BJ (cell line): ENCODE data around the gene NCF2. TPM values are rescaled to one million over a fixed set of nuclear protein-coding genes. Genes with fewer than 3 reads are reported as not detected.

Experiments used
- CTCF ChIA-PET: fragments of 350-600 bp; formaldehyde crosslinking; extraction: SDS; loops from one replicate; lab custom pipeline; 2021; ENCODE audit warnings: antibody characterized with exemption, inconsistent platforms; lab: Yijun Ruan, JAX
- POLR2A ChIA-PET: fragments of 300-600 bp; sonication (Branson Sonifier 250); formaldehyde crosslinking; extraction: SDS; loops from one replicate; lab custom pipeline; 2021; ENCODE audit warnings: antibody characterized with exemption; lab: Charles Lee
- DNase-seq: peaks from one replicate; pipeline ENCODE4 v3.0.0-alpha.2; 2011; ENCODE audit warnings: low read depth
- H3K27me3 ChIP-seq: 2 replicates; pipeline ENCODE4 v1.6.0; 2011; ENCODE audit warnings: low read length; ENCODE audit not compliant: control insufficient read depth, insufficient read depth
- H3K36me3 ChIP-seq: 2 replicates; pipeline ENCODE4 v1.5.1; 2011; ENCODE audit warnings: low read length; ENCODE audit not compliant: control insufficient read depth, insufficient read depth
- H3K4me3 ChIP-seq: 2 replicates; pipeline ENCODE4 v1.5.1; 2011; ENCODE audit warnings: low read depth, mild to moderate bottlenecking, control low read depth, low read length
- polyA plus RNA-seq: library from polyadenylated mRNA; depleted of rRNA; stranded (reverse); fragments of >200 nt; gene quantifications from 2 replicates; pipeline ENCODE4 v1.2.3, GENCODE V29; 2011
- TF ChIP-seq, protein P1 (sequence below): IDR thresholded peaks from 2 replicates; pipeline ENCODE4 v1.5.1; 2011; ENCODE audit warnings: low read depth, mild to moderate bottlenecking, control low read depth, inconsistent platforms, low read length, moderate library complexity; ENCODE audit not compliant: insufficient read depth

Gene NCF2
- polyA plus RNA-seq, 1 experiment, result 2.0 TPM

DNA sequence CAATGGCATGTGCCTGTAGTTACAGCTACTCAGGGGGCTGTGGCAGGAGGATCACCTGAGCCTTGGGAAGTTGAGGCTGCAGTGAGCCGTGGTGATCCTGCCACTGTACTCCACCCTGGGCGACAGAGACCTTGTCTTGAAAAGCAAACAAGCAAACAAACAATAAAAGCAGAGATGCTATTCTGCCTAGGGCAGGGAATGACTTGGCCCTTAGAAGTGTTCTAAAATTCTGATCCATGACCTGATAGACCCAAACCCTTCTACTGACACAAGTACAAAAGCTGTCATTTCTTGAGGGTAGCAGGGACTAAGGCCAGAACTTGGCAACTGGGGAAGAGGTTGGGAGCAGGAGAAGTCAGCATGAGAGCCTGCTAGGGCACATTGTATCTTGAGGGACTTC is 15.6 kb upstream of the NCF2 start:
- no peak overlapping the region for H3K4me3 ChIP-seq
- no peaks in the 10 kb centered on the region for H3K36me3 ChIP-seq
- DNase-seq, result no peak
- ChIA-PET CTCF (no interaction called here), POLR2A (no interaction called here)
- no peaks in the 10 kb centered on the region for H3K27me3 ChIP-seq
- TF ChIP-seq, protein P1, sequence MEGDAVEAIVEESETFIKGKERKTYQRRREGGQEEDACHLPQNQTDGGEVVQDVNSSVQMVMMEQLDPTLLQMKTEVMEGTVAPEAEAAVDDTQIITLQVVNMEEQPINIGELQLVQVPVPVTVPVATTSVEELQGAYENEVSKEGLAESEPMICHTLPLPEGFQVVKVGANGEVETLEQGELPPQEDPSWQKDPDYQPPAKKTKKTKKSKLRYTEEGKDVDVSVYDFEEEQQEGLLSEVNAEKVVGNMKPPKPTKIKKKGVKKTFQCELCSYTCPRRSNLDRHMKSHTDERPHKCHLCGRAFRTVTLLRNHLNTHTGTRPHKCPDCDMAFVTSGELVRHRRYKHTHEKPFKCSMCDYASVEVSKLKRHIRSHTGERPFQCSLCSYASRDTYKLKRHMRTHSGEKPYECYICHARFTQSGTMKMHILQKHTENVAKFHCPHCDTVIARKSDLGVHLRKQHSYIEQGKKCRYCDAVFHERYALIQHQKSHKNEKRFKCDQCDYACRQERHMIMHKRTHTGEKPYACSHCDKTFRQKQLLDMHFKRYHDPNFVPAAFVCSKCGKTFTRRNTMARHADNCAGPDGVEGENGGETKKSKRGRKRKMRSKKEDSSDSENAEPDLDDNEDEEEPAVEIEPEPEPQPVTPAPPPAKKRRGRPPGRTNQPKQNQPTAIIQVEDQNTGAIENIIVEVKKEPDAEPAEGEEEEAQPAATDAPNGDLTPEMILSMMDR, result no peak

DNA sequence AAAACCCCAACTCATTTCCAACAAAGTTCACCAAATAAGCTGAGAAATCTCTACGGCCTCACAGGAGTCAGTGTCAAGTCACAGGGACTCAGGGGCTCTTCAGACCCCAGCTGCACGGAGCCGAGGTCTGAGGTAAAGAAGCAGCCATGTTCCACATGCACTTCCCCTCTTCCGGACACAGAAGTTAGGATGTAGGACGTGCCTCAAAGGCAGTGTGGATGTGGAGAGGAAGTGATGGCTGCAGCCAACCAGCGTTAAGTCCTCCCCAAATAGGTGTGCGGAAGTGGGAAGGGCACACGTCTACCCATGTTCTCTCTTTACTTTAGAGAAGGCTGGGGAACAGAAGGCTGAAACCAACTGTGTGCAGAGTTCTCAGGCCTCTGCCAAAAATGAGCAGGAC is 14.6 kb upstream of the NCF2 start:
- Histone ChIP-seq H3K27me3 (no peaks in the 10 kb centered on the region), H3K36me3 (no peaks in the 10 kb centered on the region), H3K4me3 (no peak overlapping the region)
- TF ChIP-seq, protein P1, result no peak
- DNase-seq, result no peak
- ChIA-PET CTCF (interaction anchor here (1.2 to 1.6 kb wide), 2 partner anchors 11 to 24 kb away, joined by 3 to 4 read pairs; no protein-coding TSS in a partner anchor), POLR2A (no interaction called here)

DNA sequence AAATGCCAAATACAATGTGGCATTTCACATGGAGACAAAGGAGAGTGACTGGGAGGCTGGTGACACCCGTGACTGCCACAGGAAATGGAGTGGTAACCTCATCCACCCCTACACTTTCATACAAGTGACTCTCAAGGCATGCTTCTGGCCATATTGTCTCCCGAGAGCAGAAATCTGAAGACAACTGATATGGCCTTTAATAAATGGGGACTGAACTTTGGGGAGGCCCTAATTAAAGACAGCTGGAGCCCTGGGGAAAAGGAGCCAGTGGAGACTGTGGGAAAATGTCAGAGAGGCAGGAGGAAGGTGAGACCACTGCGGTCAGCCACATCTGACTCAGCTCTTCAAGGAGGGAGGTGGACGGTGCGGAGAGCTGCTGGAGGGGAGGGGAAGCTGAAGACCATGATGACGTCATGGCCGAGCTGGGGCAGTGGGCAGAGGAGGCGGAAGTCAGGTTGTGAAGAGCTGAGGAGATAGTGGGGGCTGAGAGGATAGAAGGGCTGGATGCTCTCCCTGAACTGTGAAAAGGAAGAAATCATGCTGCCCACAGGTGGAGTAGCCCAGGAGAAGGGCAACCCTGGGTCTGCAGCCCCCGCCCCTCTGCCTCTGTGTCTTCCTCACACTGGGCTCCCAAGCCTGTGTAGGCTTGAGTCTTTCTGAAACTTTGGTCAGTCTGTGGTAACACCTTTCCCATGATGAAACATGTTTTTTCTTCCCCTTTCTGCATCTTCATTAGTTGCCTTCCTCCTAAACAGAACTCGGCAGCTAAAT is 14.0 kb upstream of the NCF2 start:
- Histone ChIP-seq H3K4me3 (no peak overlapping the region), H3K27me3 (no peaks in the 10 kb centered on the region), H3K36me3 (no peaks in the 10 kb centered on the region)
- DNase-seq, result peak; percentile 81
- ChIA-PET CTCF (interaction anchor here (1.2 to 1.6 kb wide), 3 partner anchors 10 to 28 kb away, joined by 3 to 4 read pairs (median 3); no protein-coding TSS in a partner anchor), POLR2A (no interaction called here)
- TF ChIP-seq, protein P1, result no peak

DNA sequence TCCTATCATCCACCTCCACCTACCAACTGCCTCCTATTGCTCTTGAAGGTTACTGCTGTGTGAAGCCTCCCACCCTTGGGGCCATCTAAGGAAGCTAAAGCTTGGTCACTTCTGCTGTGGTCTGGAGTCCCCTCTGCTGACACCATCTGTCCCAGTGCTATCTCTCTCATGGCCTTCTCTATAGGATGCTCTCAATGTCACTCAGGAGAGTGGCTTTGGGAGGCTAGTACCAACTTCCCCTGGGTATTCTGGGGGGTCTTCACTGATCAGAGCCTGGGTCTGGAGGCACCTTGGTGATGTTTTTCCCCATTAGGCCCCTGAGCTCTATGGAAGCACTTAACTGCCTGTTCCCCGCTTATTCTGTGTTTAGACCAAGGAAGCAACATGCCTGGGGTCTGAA is 12.3 kb upstream of the NCF2 start:
- no peak overlapping the region for H3K4me3 ChIP-seq
- no peak for DNase-seq
- TF ChIP-seq, protein P1, result no peak
- H3K36me3 ChIP-seq, result no peaks in the 10 kb centered on the region
- H3K27me3 ChIP-seq, result no peaks in the 10 kb centered on the region
- POLR2A ChIA-PET, result interaction anchor here (0.6 kb wide), 1 partner anchor 23 kb away, joined by 3 read pairs; no protein-coding TSS in a partner anchor
- CTCF ChIA-PET, result no interaction called here

DNA sequence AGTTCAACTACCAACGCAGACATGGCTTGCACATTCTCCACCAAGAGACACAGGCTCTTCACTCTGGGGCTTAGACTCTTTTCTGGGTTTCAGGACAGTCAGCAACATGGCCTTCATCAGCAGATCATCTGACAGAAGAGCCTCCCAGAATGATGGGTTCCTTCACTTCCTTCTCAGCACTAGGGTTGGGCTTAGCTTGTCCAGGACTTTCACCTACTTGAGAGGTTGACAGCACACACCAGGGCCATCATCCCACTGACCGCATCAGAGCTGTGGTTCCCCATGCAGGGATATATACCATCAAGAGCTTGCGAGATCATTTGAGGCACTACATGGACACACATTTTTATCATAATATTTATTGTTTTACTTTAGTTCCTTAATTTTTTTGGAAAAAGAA is 10.4 kb upstream of the NCF2 start:
- H3K36me3 ChIP-seq, result no peaks in the 10 kb centered on the region
- ChIA-PET CTCF (interaction anchor here (1.0 kb wide), 1 partner anchor 9 kb away, joined by 3 read pairs; no protein-coding TSS in a partner anchor), POLR2A (no interaction called here)
- no peak overlapping the region for H3K4me3 ChIP-seq
- no peak for DNase-seq
- TF ChIP-seq, protein P1, result no peak
- H3K27me3 ChIP-seq, result no peaks in the 10 kb centered on the region
